Activated T-helper 1 cell treated with Interleukin-2 at 50 U/mL for 16 hours (primary cell): ENCODE data around the gene ARHGAP8.
"Not testable (repeated sequence)": the region's sequence is repeated elsewhere in the genome, so short reads cannot be mapped to it uniquely, and the experiment has no call there.

Experiments
- DNase-seq: peaks from one replicate; pipeline ENCODE4 v3.0.0-alpha.2; 2020; ENCODE audit warnings: low read depth

Gene ARHGAP8

GRCh38 chr22:44773082-44773481 lies 20.7 kb downstream of the ARHGAP8 start:
- DNase-seq: no peak

GRCh38 chr22:44775862-44776261 lies 23.5 kb downstream of the ARHGAP8 start:
- no peak for DNase-seq

DNA sequence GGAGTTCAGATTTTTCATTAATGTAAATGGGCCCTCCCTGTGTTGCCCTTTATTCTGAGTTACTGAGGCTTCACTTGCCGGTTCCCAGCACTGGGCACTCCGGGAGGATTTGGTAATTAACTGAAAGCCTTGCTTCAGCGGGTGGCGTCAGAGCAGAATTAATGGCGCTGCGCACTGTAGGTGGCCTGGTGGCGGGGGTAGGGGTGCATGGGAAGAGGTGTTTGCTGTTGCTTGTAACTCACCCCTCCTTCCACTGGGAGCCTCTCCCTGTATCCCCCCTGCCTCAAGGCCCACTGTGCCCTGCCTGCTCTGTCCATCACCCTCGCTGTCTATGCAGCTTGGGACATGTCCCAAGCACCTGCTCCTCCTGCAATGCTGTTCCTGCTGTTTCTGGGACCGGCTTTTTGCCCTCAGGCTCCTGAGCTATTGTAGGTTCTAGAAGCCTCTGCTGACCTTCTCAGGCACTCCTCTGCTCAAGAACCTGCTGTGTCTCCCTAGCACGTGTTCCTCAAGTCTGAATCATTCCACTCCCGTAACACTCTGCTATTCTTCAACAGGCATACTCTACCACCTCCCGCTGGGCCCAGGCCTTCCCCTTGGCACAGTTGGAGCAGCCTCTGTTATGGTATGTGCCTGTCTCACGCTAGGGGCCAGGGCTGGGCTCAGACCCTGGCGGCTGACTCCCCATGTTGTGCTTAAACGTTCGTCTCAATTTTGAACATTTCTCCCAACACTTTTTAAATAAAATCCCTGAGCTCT lies 24.4 kb downstream of the ARHGAP8 start:
- DNase-seq: no peak

DNA sequence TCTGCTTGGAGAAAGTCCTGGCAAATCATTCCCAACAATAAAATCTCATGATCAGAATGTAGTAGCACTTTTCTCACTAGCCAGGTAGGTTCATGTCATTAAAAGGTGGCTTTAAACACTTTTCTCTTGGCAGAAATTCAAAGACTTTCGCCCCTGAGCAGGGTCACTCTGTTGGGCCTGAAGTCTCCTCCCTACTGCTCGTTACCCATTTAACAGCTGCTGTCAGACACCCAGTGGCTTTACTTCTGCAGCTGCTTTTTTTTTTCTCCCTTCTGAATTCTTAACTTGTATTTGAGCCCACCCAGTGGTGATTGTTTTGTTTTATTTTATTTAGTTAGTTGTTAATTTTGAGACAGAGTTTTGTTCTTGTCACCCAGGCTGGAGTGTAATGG lies 25.0 kb downstream of the ARHGAP8 start:
- DNase-seq: no peak

- no peak for DNase-seq
These were observed 28.6 kb downstream of the ARHGAP8 start for GRCh38 chr22:44780876-44781449.

- DNase-seq: no peak
These were observed 30.1 kb downstream of the ARHGAP8 start for GRCh38 chr22:44782363-44782963.

DNA sequence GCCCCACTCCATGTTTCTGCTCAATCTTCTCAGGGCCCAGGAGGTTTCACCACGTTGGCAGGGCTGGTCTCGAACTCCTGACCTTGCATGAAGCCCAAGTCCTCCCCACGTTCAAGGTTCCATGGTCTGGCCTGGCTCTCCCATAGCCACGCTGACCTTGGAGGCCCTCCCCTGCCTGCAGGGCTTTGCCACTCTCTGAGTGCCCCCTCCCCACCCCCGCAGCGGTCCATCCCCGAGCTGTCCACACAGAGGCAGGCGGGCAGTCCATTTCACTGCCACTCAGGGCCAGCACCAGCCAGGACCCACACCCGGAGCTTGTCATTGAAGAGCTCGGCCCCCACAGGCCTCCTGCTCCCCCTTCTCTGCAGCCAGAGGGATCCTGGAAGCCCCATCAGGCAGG lies 30.7 kb downstream of the ARHGAP8 start:
- DNase-seq: no peak

DNA sequence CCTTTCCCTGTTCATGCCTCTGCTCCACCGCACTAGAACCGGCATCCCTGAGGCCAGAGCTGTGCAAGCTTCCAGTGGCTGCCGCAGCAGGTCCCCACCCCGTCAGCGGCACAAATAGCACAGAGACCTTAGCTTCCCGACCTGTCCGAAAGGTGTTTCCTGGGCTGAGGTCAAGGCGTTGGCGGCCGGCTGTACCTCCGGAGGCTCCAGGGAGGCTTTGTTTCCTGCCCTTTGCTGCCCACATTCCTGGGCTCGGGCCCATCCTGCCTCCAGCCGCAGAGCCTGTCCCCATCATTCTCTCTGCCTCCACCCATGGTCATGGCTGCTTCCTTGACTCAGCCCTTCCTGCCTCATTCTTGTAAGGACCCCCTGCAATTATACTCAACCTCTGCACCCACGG lies 31.2 kb downstream of the ARHGAP8 start:
- no peak for DNase-seq

DNA sequence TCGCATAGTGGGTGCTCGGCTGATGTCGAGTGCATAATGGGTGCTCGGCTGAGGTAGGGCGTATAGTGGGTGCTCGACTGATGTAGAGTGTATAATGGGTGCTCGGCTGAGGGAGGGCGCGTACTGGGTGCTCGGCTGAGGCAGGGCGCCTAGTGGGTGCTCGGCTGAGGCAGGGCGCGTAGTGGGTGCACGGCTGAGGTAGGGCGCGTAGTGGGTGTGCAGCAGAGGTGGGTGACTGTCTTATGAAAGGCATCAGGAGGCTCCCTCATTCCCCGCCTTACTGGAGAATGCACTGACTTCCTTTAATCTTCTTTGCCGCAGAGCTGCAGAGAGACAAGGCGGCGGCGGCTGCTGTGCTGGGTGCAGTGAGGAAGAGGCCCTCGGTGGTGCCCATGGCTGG lies 33.8 kb downstream of the ARHGAP8 start:
- DNase-seq: no peak

- DNase-seq: no peak
These were observed 34.2 kb downstream of the ARHGAP8 start for GRCh38 chr22:44786610-44787009.

DNA sequence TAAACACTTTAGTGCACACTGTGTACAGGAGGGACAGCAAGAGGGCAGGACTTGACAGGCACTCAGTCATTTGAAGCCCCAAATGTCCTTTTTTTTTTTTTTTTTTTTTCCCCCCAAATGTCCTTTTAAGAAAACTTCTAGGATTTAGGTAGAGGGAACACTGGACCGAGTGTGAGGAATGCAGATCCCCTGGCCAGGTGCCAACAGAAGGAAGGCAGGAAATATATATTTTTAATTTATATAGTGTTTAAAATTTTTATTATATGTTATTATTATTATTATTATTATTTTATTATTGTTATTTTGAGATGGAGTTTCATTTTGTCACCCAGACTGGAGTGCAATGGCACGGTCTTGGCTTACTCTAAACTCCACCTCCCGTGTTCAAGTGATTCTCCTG lies 35.5 kb downstream of the ARHGAP8 start:
- no peak for DNase-seq

- DNase-seq: no peak
These were observed 40.7 kb downstream of the ARHGAP8 start for GRCh38 chr22:44793106-44793505.

- no peak for DNase-seq
These were observed 41.3 kb downstream of the ARHGAP8 start for GRCh38 chr22:44793506-44794172.

DNA sequence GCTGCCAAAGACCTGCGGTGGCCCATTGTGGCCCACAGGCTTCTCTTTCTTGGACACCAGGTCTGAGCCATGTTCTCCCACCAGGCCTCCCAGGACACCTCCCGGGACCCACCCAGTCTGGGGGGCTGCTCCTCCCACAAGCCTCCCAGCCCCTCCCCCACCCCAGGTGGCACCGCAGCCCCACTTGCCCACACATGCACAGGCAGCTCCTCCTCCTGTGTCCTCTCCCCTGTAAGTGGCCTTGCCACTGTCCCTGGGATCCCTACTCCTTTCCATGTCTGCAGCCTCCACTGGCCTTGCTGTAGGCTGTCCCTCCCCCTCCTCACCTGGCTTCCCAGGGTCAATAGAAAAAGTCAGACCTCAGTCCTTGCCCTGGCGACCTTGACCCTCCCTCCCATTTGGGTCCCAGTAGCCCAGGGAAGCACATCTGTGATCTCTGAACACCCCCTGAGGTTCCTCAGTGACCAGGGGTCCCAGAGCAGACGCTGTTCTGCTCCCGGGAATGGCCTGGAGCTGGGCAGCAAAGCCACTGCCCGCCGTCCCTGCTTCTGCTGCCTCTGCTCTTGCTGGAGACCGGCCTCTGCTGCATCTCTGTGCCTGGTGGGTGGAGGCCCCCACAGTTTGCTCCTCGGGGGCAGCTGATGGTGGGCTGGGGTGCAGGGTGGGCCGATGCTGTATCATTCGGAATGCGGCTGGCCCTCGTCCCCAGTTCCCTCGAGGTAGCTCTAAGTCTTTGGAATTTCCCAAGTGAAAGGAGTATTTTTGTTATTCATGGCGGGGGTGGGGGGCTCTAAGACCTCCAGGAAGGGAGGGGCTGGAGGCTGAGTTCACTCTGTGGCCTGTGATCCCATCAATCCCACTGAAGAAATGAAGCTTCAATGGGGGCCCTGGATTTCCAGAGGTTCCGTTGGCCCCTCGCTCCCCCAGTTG lies 43.6 kb downstream of the ARHGAP8 start:
- DNase-seq: no peak

DNA sequence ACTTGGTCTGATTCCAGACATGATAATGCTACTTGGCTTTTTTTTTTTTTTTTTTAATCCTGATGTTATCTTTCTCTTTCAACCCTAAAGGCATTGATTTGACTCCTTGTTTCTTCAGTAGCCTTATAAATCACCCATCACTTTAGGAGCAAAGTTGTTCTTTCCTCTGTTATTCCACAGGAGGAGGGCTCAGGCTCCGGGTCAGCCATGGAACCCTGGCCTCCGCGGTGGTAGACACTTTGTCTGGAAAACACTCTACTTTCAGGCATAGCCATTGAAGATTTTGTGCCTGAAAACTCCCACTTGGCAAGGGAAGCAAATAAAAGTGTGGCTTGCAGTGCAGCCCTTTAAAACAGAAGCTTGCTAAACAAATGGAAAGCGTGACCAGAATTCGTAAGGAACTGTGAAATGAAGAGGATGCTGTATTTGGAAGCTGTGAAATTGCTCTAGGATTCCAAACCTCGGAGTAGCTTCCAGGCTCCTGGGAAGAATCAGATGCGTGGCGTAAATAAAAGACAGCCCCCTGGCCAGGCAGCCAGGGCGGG lies 44.9 kb downstream of the ARHGAP8 start:
- no peak for DNase-seq

DNA sequence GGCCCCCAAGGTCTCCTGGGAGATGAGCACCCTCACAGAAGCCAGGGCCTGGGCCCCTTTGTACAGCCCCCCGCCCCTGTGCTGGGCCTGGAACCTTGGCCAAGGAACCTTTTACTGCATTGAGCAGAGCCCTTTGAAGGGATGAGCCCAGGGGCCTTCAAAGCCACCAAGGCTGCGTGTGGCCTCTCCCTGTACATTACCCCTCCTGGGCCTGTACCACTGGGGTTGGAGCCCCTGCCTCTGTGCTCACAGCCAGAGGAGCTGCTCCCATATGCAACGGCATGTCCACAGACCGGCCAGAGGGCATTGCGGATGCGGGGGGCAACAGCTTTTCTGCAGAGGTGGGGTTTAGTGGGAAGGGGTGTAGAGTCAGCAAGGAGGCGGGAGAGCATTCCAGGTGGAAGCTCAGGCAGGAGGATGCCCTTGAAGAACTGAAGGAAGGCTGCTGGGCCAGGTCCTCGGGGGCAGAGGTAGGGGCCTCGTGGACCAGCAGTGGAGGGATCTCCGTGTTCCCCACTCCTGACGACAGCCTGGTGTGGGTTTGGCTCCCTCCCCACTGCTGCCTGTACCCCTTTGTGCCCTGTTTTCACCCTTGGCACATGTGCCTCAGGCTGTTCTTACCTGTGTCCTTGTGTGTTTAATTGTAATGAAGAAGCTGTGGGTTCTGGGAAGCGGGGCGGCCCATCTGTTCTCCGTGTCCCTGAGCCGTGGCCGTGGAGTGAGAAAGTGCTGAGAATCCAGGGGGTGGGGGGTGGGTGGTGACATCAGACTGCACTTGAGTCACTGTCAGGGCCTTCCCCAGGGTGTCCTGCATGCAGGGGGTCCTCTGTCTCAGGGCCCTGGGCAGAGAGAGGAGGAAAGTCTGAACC lies 46.9 kb downstream of the ARHGAP8 start:
- DNase-seq: no peak

- DNase-seq: not testable (repeated sequence)
These were observed 47.7 kb downstream of the ARHGAP8 start for GRCh38 chr22:44799946-44800634.

- DNase-seq: no peak
These were observed 49.1 kb downstream of the ARHGAP8 start for GRCh38 chr22:44801476-44801875.

- DNase-seq: no peak
These were observed 49.8 kb downstream of the ARHGAP8 start for GRCh38 chr22:44802071-44802700.

- DNase-seq: no peak
These were observed 50.6 kb downstream of the ARHGAP8 start for GRCh38 chr22:44802956-44803355.
